ENCODE measurements around the gene ENTPD7. TPM values are rescaled to one million over a fixed set of nuclear protein-coding genes. Genes with fewer than 3 reads are reported as not detected.

Gene ENTPD7
- total and polyA plus RNA-seq, 2 of the 8 experiments (the other 6 are each of a cell fraction or from before 2014, with no cell fraction given): 5.0 to 15.6 TPM

DNA sequence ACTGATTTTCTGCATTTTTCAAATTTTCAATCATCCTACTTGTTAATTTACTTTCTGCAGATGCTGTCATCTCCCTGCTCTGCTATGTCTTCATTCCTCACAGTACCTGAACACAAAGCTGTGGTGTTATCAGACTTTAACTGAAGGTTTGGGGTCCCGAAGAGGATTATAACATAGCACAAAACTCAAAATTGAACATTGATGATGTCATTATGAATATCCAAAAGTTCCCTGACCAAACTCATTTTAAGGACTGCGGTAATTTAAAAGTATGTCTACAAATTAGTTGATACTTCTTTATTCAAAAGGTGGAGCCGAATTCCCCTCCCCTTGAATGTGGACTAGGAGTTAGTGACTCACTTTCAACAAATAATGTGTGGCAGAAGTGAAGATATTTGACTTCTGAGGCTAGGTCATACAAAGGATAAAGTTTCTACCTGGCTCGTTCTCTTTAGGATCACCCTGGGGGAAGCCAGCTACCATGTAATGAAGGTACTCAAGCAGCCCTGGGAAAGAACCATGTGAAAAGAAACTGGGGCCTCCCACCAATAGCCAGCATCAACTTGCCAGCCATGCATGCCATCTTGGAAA lies 6.4 kb upstream of the ENTPD7 start:
- Histone ChIP-seq H4K5ac (ENCODE audit: insufficient read length, low read depth, low read length) (no peak overlapping the region), H2AFZ (ENCODE audit: low read length) (no peak overlapping the region), H3K36me3 (ENCODE audit: control insufficient read depth in 2 of 4, insufficient read depth in 4 of 4, low read length in 3 of 4) (no peaks in the 10 kb centered on the region), H3K4me3 (ENCODE audit: extremely low read depth in 1 of 4, insufficient read depth in 2 of 4, low read depth in 3 of 4, low read length in 4 of 4) (no peak overlapping the region), H2BK20ac (ENCODE audit: low read length) (no peak overlapping the region), H4K20me1 (replicated peaks in 1 of 2; ENCODE audit: control insufficient read depth in 1 of 2, insufficient read depth in 2 of 2, low read length in 2 of 2) (no peaks in the 10 kb centered on the region), H3K23me2 (ENCODE audit: low read depth, low read length) (no peaks in the 10 kb centered on the region; the same call in 1 of the 2 replicates), H2BK5ac (ENCODE audit: low read depth, low read length) (no peak overlapping the region), H4K91ac (replicated peaks; ENCODE audit: insufficient read length, low read length) (no peak overlapping the region), H2BK120ac (replicated peaks; ENCODE audit: low read depth, low read length) (no peak overlapping the region), H3K4ac (replicated peaks; ENCODE audit: insufficient read length, low read depth, low read length) (no peak overlapping the region), H3K27me3 (replicated peaks in 1 of 4; ENCODE audit: control insufficient read depth in 3 of 4, extremely low read depth in 1 of 4, insufficient read depth in 3 of 4, low read length in 3 of 4) (peaks cover 0 to 4% (median 0%) of the 10 kb centered on the region in 4 experiments; a peak in 4 of 7 replicates), H3K18ac (ENCODE audit: extremely low read depth, low read length) (no peak overlapping the region), H3K4me1 (replicated peaks in 1 of 4; ENCODE audit: control insufficient read depth in 3 of 4, insufficient read depth in 4 of 4, low read length in 3 of 4) (no peaks in the 10 kb centered on the region), H3K79me1 (ENCODE audit: low read depth, low read length) (no peaks in the 10 kb centered on the region), H4K8ac (ENCODE audit: extremely low read depth, insufficient read depth, low read length) (no peak overlapping the region), H2BK12ac (ENCODE audit: low read depth, low read length) (no peak overlapping the region), H3K9ac (replicated peaks in 1 of 4; ENCODE audit: extremely low read depth in 1 of 4, low read depth in 3 of 4, low read length in 3 of 4) (no peak overlapping the region), H3K4me2 (ENCODE audit: insufficient read depth in 1 of 2, low read depth in 2 of 2, low read length in 2 of 2) (no peak overlapping the region), H3K56ac (replicated peaks; ENCODE audit: insufficient read length, low read depth, low read length) (no peak overlapping the region), H2AK5ac (ENCODE audit: low read depth, low read length) (no peak overlapping the region), H3K14ac (ENCODE audit: insufficient read length) (no peak overlapping the region), H3K9me3 (ENCODE audit: insufficient read depth in 2 of 2, low read depth in 1 of 2, low read length in 1 of 2) (peaks cover 0 to 4% of the 10 kb centered on the region in 2 experiments; a peak in 1 of 4 replicates), H3K79me2 (ENCODE audit: control insufficient read depth in 1 of 2, insufficient read depth in 2 of 2, low read length in 2 of 2) (no peaks in the 10 kb centered on the region), H2BK15ac (ENCODE audit: low read length) (no peak overlapping the region), H3K23ac (ENCODE audit: insufficient read length) (no peak overlapping the region), H3K27ac (ENCODE audit: low read depth, low read length) (no peak overlapping the region)
- FAIRE-seq (no peak), DNase-seq (ENCODE audit: low read depth in 1 of 2, low spot score in 2 of 2) (no peak)
- CTCF ChIA-PET (ENCODE audit: partially characterized antibody): no interaction called here
- 84% methylated on average over 4 of the region's 4 CpGs; no CpG with 5 or more reads in 1 of the 2 experiments for WGBS, 2 experiments (ENCODE audit: extremely low coverage in 1 of 2, insufficient coverage in 1 of 2, insufficient read length in 1 of 2, insufficient replicate concordance in 2 of 2, low coverage in 1 of 2, low lambda C conversion rate in 2 of 2, missing lambda C conversion rate in 1 of 2)
- POLR2A ChIA-PET (ENCODE audit: partially characterized antibody): no interaction called here
- TF ChIP-seq GTF2F1 (IDR thresholded peaks at IDR 0.05; ENCODE audit: borderline replicate concordance, low read depth, low read length): no peak
- TF ChIP-seq CREB1 (IDR thresholded peaks at IDR 0.05): no peak
- TF ChIP-seq TEAD4 (IDR thresholded peaks at IDR 0.05; ENCODE audit: low read depth, low read length): no peak
- no peak for TF ChIP-seq YY1 (IDR thresholded peaks at IDR 0.05; ENCODE audit: low read depth, low read length)
- TF ChIP-seq, protein P1, sequence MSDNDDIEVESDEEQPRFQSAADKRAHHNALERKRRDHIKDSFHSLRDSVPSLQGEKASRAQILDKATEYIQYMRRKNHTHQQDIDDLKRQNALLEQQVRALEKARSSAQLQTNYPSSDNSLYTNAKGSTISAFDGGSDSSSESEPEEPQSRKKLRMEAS (IDR thresholded peaks at IDR 0.05): no peak
- TF ChIP-seq, protein P2, sequence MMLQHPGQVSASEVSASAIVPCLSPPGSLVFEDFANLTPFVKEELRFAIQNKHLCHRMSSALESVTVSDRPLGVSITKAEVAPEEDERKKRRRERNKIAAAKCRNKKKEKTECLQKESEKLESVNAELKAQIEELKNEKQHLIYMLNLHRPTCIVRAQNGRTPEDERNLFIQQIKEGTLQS (IDR thresholded peaks at IDR 0.05; ENCODE audit: insufficient read depth, low read depth, low read length): no peak
- TF ChIP-seq GABPA (IDR thresholded peaks at IDR 0.05; ENCODE audit: borderline replicate concordance, insufficient read depth, low read length): no peak
- no peak for TF ChIP-seq SAP30 (IDR thresholded peaks at IDR 0.05; ENCODE audit: insufficient read depth, insufficient replicate concordance, low read length)
- TF ChIP-seq NANOG (IDR thresholded peaks at IDR 0.05; ENCODE audit: insufficient read depth, low read depth, low read length, poor library complexity, severe bottlenecking): no peak
- no peak for TF ChIP-seq RNF2 (IDR thresholded peaks at IDR 0.05; ENCODE audit: borderline replicate concordance, low read depth, low read length, missing control alignments, poor library complexity, severe bottlenecking)
